Hepatocyte (in vitro differentiated cells): ENCODE results near the gene TMEFF1.
A peak's percentile ranks its signal among the peaks of the same experiment; 100 is the strongest.

ENCODE experiments used
- EZH2 ChIP-seq: fragments of 200-600 bp; sonication (generic); IDR thresholded peaks from 2 replicates; pipeline ENCODE4 v1.6.1; 2016; ENCODE audit warnings: antibody characterized with exemption, mild to moderate bottlenecking, borderline replicate concordance
- EZH2phosphoT487 ChIP-seq: fragments of 200-600 bp; sonication (generic); IDR thresholded peaks from one replicate; pipeline ENCODE4 v1.6.1; 2018; ENCODE audit warnings: antibody characterized with exemption, mild to moderate bottlenecking, low read depth, moderate library complexity; ENCODE audit not compliant: unreplicated experiment, severe bottlenecking
- TF ChIP-seq, protein P1 (sequence below): fragments of 200-600 bp; sonication (generic); IDR thresholded peaks from 2 replicates; pipeline ENCODE4 v1.5.1; 2016; ENCODE audit warnings: antibody characterized with exemption, mild to moderate bottlenecking; ENCODE audit not compliant: poor library complexity

DNA sequence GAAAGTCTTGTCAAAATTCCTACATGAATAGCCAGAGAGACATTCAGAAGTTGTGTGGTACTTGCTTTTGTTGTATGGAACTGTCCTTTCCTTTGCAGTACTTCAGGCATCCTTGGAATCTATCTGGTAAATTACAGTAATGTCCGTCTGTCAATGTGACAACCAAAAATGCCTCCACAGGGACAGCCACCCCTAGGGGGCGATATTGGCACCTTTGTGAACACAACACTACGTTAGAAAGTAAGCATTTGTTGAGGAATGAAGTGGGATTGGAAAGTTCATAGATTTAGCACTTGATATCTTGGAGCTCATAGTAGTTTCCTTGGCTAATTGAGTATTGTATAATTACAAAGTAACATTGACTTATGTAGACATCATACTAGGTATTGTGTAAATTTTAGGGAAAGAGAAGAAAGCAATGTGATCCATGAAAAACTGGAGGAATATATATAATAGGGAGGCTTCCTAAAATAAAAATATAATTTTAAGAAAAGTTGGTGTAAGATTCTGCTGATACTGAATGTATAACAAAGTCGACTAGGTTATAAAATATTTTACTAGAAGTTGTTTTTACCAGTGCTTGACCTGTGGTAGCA lies 32.7 kb downstream of the TMEFF1 start:
- TF ChIP-seq, protein P1, sequence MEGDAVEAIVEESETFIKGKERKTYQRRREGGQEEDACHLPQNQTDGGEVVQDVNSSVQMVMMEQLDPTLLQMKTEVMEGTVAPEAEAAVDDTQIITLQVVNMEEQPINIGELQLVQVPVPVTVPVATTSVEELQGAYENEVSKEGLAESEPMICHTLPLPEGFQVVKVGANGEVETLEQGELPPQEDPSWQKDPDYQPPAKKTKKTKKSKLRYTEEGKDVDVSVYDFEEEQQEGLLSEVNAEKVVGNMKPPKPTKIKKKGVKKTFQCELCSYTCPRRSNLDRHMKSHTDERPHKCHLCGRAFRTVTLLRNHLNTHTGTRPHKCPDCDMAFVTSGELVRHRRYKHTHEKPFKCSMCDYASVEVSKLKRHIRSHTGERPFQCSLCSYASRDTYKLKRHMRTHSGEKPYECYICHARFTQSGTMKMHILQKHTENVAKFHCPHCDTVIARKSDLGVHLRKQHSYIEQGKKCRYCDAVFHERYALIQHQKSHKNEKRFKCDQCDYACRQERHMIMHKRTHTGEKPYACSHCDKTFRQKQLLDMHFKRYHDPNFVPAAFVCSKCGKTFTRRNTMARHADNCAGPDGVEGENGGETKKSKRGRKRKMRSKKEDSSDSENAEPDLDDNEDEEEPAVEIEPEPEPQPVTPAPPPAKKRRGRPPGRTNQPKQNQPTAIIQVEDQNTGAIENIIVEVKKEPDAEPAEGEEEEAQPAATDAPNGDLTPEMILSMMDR = peak; percentile 42
- TF ChIP-seq EZH2 (no peak), EZH2phosphoT487 (no peak)
